DOHH2 (cell line): ENCODE data around the gene ZNF185.

Source experiments
- H3F3A ChIP-seq: fragments of 200-600 bp; sonication (generic), shearing (Covaris generic); 2 replicates; pipeline ENCODE4 v1.6.0; 2016; ENCODE audit warnings: antibody characterized with exemption, mild to moderate bottlenecking; ENCODE audit not compliant: control insufficient read depth, insufficient read depth
- H3K27ac ChIP-seq: fragments of 200-600 bp; sonication (generic); 2 replicates; pipeline ENCODE4 v1.5.1; 2014; ENCODE audit warnings: low read depth, mild to moderate bottlenecking, low read length, moderate library complexity
- H3K27me3 ChIP-seq: fragments of 200-600 bp; sonication (generic); 2 replicates; pipeline ENCODE4 v1.6.1; 2014; ENCODE audit warnings: mild to moderate bottlenecking, low read length, mixed read lengths; ENCODE audit not compliant: control insufficient read depth
- H3K36me3 ChIP-seq: fragments of 200-600 bp; sonication (generic); 2 replicates; pipeline ENCODE4 v1.6.1; 2014; ENCODE audit warnings: mild to moderate bottlenecking, low read length, moderate library complexity, mixed read lengths; ENCODE audit not compliant: control insufficient read depth
- H3K4me1 ChIP-seq: fragments of 200-600 bp; sonication (generic); 2 replicates; pipeline ENCODE4 v1.6.1; 2014; ENCODE audit warnings: mild to moderate bottlenecking, low read length, mixed read lengths; ENCODE audit not compliant: control insufficient read depth
- H3K4me2 ChIP-seq: fragments of 200-600 bp; sonication (generic); 2 replicates; pipeline ENCODE4 v1.6.0; 2014; ENCODE audit warnings: mild to moderate bottlenecking, low read length, moderate library complexity
- H3K4me3 ChIP-seq: fragments of 200-600 bp; sonication (generic); 2 replicates; pipeline ENCODE4 v1.5.1; 2014; ENCODE audit warnings: mild to moderate bottlenecking, low read length, mixed read lengths
- H3K79me2 ChIP-seq: fragments of 200-600 bp; sonication (generic); 2 replicates; pipeline ENCODE4 v1.6.1; 2014; ENCODE audit warnings: mild to moderate bottlenecking, low read length, mixed read lengths; ENCODE audit not compliant: control insufficient read depth
- H3K9me2 ChIP-seq: fragments of 200-600 bp; sonication (generic); replicated peaks from 2 replicates; pipeline ENCODE4 v1.6.1; 2014; ENCODE audit warnings: mild to moderate bottlenecking, low read length, mixed read lengths; ENCODE audit not compliant: control insufficient read depth
- H3K9me3 ChIP-seq: fragments of 200-600 bp; sonication (generic); 2 replicates; pipeline ENCODE4 v1.6.1; 2014; ENCODE audit warnings: antibody characterized with exemption, low read length, mixed read lengths; ENCODE audit not compliant: control insufficient read depth, insufficient read depth
- H4K20me1 ChIP-seq: fragments of 200-600 bp; sonication (generic); 2 replicates; pipeline ENCODE4 v1.6.0; 2014; ENCODE audit warnings: low read depth, mild to moderate bottlenecking, antibody characterized with exemption, low read length, moderate library complexity; ENCODE audit not compliant: control insufficient read depth, insufficient read depth
- EZH2phosphoT487 ChIP-seq: fragments of 200-600 bp; sonication (generic); IDR thresholded peaks from 2 replicates; pipeline ENCODE4 v1.6.1; 2017; ENCODE audit warnings: borderline replicate concordance, mild to moderate bottlenecking, antibody characterized with exemption, low read length, moderate library complexity, mixed read lengths
- TF ChIP-seq, protein P1 (sequence below): fragments of 200-600 bp; sonication (generic); IDR thresholded peaks from one replicate; pipeline ENCODE4 v1.5.1; 2014; ENCODE audit warnings: antibody characterized with exemption, mild to moderate bottlenecking, low read depth, low read length; ENCODE audit not compliant: poor library complexity, severe bottlenecking

ZNF185 gene

DNA sequence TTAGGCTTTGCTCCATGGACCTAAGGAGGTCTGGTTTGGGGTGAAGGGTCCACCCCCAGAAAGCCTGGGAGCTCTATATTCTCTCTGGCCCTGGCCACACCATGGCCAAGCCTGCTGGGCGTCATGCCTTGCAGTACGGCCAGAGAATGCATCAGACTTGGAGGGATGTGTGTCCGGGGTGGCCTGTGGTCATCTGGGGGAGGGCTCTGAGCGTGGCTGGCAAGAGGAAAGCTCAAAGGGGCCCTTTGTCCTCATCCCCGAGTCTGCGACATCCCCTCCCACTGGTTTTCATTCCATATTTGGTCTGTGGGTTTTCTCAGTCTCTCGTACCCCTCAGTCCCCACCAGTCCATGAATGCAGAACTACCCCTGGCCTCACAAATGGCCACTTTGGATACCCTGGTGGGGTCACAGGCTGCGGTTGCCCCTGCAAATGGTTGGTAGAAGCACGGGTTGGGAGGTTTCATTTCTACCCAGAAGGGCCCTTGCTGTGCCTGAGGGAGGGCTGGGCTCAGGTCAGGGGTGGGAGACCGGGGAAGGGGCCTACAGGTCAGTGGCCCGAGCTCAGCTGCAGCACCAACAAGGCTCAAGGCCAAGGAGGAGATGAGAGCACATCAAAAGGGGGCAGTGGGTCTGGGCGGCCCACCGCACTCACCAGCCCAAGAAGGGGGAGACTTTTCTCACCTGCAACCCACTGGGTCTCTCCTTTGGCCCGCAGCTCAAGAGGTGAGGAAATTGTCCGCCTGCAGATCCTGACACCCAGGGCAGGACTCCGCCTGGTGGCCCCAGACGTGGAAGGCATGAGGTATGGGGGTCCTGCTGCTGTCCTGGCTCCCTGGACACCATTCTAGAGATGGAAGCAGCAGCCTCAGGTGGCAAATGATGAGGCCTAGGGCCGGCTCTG lies 30.2 kb downstream of the ZNF185 start:
- H3K27me3 ChIP-seq = no peaks in the 10 kb centered on the region
- TF ChIP-seq, protein P1, sequence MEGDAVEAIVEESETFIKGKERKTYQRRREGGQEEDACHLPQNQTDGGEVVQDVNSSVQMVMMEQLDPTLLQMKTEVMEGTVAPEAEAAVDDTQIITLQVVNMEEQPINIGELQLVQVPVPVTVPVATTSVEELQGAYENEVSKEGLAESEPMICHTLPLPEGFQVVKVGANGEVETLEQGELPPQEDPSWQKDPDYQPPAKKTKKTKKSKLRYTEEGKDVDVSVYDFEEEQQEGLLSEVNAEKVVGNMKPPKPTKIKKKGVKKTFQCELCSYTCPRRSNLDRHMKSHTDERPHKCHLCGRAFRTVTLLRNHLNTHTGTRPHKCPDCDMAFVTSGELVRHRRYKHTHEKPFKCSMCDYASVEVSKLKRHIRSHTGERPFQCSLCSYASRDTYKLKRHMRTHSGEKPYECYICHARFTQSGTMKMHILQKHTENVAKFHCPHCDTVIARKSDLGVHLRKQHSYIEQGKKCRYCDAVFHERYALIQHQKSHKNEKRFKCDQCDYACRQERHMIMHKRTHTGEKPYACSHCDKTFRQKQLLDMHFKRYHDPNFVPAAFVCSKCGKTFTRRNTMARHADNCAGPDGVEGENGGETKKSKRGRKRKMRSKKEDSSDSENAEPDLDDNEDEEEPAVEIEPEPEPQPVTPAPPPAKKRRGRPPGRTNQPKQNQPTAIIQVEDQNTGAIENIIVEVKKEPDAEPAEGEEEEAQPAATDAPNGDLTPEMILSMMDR = no peak
- no peak for TF ChIP-seq EZH2phosphoT487
- no peaks in the 10 kb centered on the region for H3K4me1 ChIP-seq

DNA sequence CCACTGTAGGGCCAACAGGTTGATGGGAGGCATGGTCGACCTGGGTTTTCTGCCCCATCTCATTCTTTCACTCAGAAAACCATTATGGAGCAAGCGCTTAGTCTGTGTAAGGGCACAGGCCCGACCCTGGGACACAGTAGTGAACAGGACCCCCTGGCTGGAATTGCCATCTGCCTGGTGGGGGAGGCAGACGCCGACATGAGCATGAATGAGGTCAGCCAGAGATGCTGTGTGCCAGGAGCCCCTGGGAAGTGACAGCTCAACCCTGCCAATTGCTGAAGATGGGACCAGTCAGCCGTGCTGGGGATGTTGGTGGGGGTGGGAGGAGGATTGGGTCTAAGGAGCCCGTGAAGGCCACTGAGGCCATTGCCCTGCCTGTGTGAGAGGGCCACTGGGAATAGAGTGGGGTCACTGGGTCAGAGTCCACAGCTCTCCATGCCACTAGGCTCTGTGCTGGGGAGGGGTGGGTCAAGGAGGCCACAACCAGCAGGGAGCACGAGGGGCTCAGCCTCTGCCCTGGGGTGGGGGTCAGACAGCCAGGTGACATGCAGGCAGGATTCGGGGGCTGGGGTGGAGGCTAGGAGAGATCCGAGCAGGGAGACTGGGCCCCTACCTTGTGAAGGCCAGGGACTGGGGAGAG lies 31.0 kb downstream of the ZNF185 start:
- Histone ChIP-seq H3K4me1 (no peaks in the 10 kb centered on the region), H3K27me3 (no peaks in the 10 kb centered on the region), H3F3A (no peaks in the 10 kb centered on the region), H3K9me2 (no peaks in the 10 kb centered on the region), H3K9me3 (no peaks in the 10 kb centered on the region), H3K27ac (no peak overlapping the region), H3K79me2 (no peaks in the 10 kb centered on the region), H3K4me3 (no peak overlapping the region), H3K4me2 (no peak overlapping the region), H3K36me3 (no peaks in the 10 kb centered on the region), H4K20me1 (no peaks in the 10 kb centered on the region)
- TF ChIP-seq, protein P1 = no peak
- TF ChIP-seq EZH2phosphoT487 = no peak

More for the DNA sequence above, 30.2 kb downstream of the ZNF185 start:
- H3K36me3 ChIP-seq = no peaks in the 10 kb centered on the region
- no peaks in the 10 kb centered on the region for H3K9me2 ChIP-seq
- no peak overlapping the region for H3K4me3 ChIP-seq
- H3K79me2 ChIP-seq = no peaks in the 10 kb centered on the region
- no peak overlapping the region for H3K4me2 ChIP-seq
- H3F3A ChIP-seq = no peaks in the 10 kb centered on the region
- no peaks in the 10 kb centered on the region for H4K20me1 ChIP-seq
- no peak overlapping the region for H3K27ac ChIP-seq
- no peaks in the 10 kb centered on the region for H3K9me3 ChIP-seq

DNA sequence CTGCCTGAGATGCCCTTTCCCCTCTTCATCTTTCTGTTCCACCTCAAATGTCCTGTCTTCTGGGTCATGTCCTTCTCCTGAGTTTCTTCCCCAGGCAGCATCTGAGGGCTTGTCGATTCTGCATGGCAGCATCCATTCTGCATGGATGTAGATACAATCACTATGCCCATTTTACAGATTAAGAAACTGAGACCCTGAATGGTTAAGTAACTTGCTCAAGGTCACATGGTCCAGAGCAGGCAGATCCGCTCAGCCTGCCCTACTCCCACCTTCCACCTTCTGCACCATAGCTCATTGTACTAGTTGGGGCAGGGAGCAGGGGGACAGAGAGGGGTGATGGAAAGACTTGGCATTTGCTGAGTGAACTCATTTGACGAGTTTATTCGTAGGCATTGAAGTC lies 32.0 kb downstream of the ZNF185 start:
- H3F3A ChIP-seq = no peaks in the 10 kb centered on the region
- H3K36me3 ChIP-seq = no peaks in the 10 kb centered on the region
- no peaks in the 10 kb centered on the region for H3K9me3 ChIP-seq
- no peak overlapping the region for H3K27ac ChIP-seq
- H4K20me1 ChIP-seq = no peaks in the 10 kb centered on the region
- no peak for TF ChIP-seq EZH2phosphoT487
- TF ChIP-seq, protein P1 = no peak
- no peaks in the 10 kb centered on the region for H3K4me1 ChIP-seq
- no peaks in the 10 kb centered on the region for H3K27me3 ChIP-seq
- no peaks in the 10 kb centered on the region for H3K9me2 ChIP-seq
- no peak overlapping the region for H3K4me2 ChIP-seq
- H3K4me3 ChIP-seq = no peak overlapping the region
- H3K79me2 ChIP-seq = no peaks in the 10 kb centered on the region
